Measurements from ENCODE around the gene TNPO1. TPM values are rescaled to one million over a fixed set of nuclear protein-coding genes. Genes with fewer than 3 reads are reported as not detected.
"Not testable (repeated sequence)": the region's sequence is repeated elsewhere in the genome, so short reads cannot be mapped to it uniquely, and the experiment has no call there.

Gene TNPO1
- total RNA-seq, 1 donor, result 256 TPM

DNA sequence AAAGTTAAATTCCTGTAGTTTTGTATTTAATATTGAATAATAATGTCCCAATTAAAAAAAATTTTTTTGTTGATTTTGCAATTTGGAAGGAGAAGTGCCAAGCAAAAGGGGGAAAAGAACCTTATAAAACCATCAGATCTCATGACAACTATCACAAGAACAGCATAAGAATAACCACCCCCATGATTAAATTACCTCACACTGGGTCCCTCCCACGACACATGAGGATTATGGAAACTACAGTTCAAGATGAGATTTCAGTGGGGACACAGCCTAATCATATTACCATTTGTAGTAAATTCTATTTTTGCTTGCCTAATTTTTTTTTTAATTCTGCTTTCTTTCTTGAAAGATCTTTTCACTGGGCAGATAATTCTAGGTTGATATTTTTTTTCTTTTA lies 106.0 kb downstream of the TNPO1 start:
- H3K36me3 ChIP-seq (ENCODE audit: insufficient read depth, low read length), result no peaks in the 10 kb centered on the region
- no peak overlapping the region for H3K27ac ChIP-seq (ENCODE audit: low read depth, low read length)
- DNase-seq (ENCODE audit: insufficient read length, low spot score, missing footprints), result no peak
- no peaks in the 10 kb centered on the region for H4K20me1 ChIP-seq (ENCODE audit: insufficient read depth, low read length)
- H3K9me3 ChIP-seq (ENCODE audit: low read depth, low read length), result no peaks in the 10 kb centered on the region
- H3K4me3 ChIP-seq (ENCODE audit: insufficient read depth, low read length), result no peak overlapping the region
- H3K4me2 ChIP-seq (ENCODE audit: insufficient read depth, low read length), result no peak overlapping the region
- no peaks in the 10 kb centered on the region for H3K27me3 ChIP-seq (ENCODE audit: insufficient read depth, low read length)
- TF ChIP-seq, protein P1, sequence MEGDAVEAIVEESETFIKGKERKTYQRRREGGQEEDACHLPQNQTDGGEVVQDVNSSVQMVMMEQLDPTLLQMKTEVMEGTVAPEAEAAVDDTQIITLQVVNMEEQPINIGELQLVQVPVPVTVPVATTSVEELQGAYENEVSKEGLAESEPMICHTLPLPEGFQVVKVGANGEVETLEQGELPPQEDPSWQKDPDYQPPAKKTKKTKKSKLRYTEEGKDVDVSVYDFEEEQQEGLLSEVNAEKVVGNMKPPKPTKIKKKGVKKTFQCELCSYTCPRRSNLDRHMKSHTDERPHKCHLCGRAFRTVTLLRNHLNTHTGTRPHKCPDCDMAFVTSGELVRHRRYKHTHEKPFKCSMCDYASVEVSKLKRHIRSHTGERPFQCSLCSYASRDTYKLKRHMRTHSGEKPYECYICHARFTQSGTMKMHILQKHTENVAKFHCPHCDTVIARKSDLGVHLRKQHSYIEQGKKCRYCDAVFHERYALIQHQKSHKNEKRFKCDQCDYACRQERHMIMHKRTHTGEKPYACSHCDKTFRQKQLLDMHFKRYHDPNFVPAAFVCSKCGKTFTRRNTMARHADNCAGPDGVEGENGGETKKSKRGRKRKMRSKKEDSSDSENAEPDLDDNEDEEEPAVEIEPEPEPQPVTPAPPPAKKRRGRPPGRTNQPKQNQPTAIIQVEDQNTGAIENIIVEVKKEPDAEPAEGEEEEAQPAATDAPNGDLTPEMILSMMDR (IDR thresholded peaks at IDR 0.05; ENCODE audit: extremely low read depth, low read depth, low read length), result no peak
- H3K4me1 ChIP-seq (ENCODE audit: insufficient read depth, low read length), result no peaks in the 10 kb centered on the region
- no peak overlapping the region for H2AFZ ChIP-seq (ENCODE audit: low read length)
- no peaks in the 10 kb centered on the region for H3K79me2 ChIP-seq (ENCODE audit: insufficient read depth, low read length)

DNA sequence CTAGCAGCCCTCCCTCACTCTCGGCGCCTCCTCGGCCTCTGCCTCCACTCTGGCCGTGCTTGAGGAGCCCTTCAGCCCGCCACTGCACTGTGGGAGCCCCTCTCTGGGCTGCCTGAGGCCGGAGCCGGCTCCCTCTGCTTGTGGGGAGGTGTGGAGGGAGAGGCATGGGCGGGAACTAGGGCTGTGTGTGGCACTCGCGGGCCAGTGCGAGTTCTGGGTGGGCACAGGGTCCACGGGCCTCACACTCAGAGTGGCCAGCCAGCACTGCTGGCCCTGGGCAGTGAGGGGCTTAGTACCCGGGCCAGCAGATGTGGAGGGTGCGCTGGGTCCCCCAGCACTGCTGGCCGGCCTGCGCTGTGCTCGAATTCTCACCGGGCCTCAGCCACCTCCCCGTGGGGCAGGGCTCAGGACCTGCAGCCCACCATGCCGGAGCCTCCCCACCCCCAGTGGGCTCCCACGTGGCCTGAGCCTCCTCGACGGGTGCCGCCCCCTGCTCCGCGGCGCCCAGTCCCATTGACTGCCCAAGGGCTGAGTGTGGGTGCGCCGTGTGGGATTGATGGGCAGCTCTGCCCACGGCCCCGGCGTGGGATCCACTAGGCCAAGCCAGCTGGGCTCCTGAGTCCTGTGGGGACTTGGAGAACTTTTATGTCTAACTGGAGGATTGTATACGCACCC lies 109.0 kb downstream of the TNPO1 start:
- TF ChIP-seq, protein P1 (IDR thresholded peaks at IDR 0.05; ENCODE audit: extremely low read depth, low read depth, low read length), result no peak
- no peak for DNase-seq (ENCODE audit: insufficient read length, low spot score, missing footprints)
- H3K4me1 ChIP-seq (ENCODE audit: insufficient read depth, low read length), result no peaks in the 10 kb centered on the region
- no peaks in the 10 kb centered on the region for H3K9me3 ChIP-seq (ENCODE audit: low read depth, low read length)
- H3K4me2 ChIP-seq (ENCODE audit: insufficient read depth, low read length), result no peak overlapping the region
- H3K36me3 ChIP-seq (ENCODE audit: insufficient read depth, low read length), result no peaks in the 10 kb centered on the region
- H2AFZ ChIP-seq (ENCODE audit: low read length), result no peak overlapping the region
- H4K20me1 ChIP-seq (ENCODE audit: insufficient read depth, low read length), result no peaks in the 10 kb centered on the region
- no peak overlapping the region for H3K4me3 ChIP-seq (ENCODE audit: insufficient read depth, low read length)
- H3K79me2 ChIP-seq (ENCODE audit: insufficient read depth, low read length), result no peaks in the 10 kb centered on the region
- H3K27me3 ChIP-seq (ENCODE audit: insufficient read depth, low read length), result no peaks in the 10 kb centered on the region
- H3K27ac ChIP-seq (ENCODE audit: low read depth, low read length), result no peak overlapping the region

DNA sequence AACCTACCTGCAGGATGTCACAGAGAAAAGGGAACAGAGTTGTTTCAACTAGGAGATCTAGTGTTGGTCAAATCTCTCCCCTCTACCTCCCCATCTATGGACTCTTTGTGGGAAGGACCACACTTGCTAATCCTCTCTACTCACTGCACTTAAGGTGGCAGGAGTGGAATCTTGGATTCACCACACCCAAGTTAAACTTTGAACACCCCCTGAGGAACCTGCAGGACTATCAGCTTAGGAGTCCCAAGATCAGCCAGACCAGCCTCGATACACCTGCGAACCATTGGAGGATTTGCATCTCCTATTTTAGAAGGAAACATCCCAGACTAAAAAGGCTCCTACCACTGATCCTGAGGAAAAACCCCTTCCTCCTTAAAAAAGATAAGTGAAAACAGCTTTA lies 116.2 kb downstream of the TNPO1 start:
- H3K4me1 ChIP-seq (ENCODE audit: insufficient read depth, low read length); H3K4me3 ChIP-seq (ENCODE audit: insufficient read depth, low read length); H4K20me1 ChIP-seq (ENCODE audit: insufficient read depth, low read length); H3K27me3 ChIP-seq (ENCODE audit: insufficient read depth, low read length); DNase-seq (ENCODE audit: insufficient read length, low spot score, missing footprints); H3K27ac ChIP-seq (ENCODE audit: low read depth, low read length); H3K36me3 ChIP-seq (ENCODE audit: insufficient read depth, low read length); H3K4me2 ChIP-seq (ENCODE audit: insufficient read depth, low read length); H2AFZ ChIP-seq (ENCODE audit: low read length); H3K79me2 ChIP-seq (ENCODE audit: insufficient read depth, low read length); H3K9me3 ChIP-seq (ENCODE audit: low read depth, low read length): not testable (repeated sequence)

DNA sequence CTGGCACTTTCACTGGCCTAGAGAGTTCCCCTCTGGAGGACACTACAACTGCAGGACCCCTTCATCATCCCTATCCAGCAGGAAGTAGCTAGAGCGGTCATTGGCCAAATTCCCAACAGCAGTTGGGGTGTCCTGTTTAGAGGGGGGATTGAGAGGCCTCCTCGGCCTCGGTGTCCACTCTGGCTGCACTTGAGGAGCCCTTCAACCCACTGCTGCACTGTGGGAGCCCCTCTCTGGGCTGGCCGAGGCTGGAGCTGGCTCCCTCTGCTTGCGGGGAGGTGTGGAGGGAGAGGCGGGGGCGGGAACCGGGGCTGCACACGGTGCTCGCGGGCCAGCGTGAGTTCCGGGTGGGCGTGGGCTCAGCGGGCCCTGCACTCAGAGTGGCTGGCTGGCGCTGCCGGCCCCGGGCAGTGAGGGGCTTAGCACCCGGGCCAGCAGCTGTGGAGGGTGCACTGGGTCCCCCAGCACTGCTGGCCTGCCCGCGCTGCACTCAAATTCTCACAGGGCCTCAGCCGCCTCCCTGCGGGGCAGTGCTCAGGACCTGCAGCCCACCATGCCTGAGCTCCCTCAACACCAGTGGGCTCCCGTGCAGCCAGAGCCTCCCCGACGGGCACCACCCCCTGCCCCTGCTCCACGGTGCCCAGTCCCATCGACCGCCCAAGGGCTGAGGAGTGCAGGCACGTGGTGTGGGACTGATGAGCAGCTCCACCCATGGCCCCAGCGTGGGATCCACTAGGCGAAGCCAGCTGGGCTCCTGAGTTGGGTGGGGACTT lies 118.7 kb downstream of the TNPO1 start:
- not testable (repeated sequence) for H4K20me1 ChIP-seq (ENCODE audit: insufficient read depth, low read length); H3K36me3 ChIP-seq (ENCODE audit: insufficient read depth, low read length); H3K9me3 ChIP-seq (ENCODE audit: low read depth, low read length); H3K4me3 ChIP-seq (ENCODE audit: insufficient read depth, low read length); H3K27me3 ChIP-seq (ENCODE audit: insufficient read depth, low read length); H3K27ac ChIP-seq (ENCODE audit: low read depth, low read length); H3K4me1 ChIP-seq (ENCODE audit: insufficient read depth, low read length); H3K79me2 ChIP-seq (ENCODE audit: insufficient read depth, low read length); H3K4me2 ChIP-seq (ENCODE audit: insufficient read depth, low read length); DNase-seq (ENCODE audit: insufficient read length, low spot score, missing footprints); H2AFZ ChIP-seq (ENCODE audit: low read length)

DNA sequence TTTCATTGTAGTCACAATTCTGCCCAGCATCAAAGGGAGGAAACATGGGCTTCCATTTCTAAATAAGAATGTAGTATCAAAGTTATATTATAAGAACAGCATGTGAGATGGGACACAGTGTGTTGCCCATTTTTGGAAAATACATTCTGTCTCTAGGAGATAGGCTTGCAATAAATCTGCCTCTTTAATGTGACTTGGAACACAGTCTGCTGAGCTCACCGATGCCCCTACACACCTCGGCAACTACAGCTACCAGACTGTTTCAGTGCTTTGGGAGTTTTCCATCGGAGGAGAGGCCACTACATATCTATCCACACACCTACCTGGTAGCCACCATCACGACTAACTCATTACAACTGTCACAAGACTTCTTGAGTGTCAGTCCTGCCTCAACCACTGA lies 120.4 kb downstream of the TNPO1 start:
- TF ChIP-seq, protein P1 (IDR thresholded peaks at IDR 0.05; ENCODE audit: extremely low read depth, low read depth, low read length), result no peak
- Histone ChIP-seq H3K27me3 (ENCODE audit: insufficient read depth, low read length) (no peaks in the 10 kb centered on the region), H4K20me1 (ENCODE audit: insufficient read depth, low read length) (no peaks in the 10 kb centered on the region), H3K79me2 (ENCODE audit: insufficient read depth, low read length) (no peaks in the 10 kb centered on the region), H3K36me3 (ENCODE audit: insufficient read depth, low read length) (no peaks in the 10 kb centered on the region), H3K4me2 (ENCODE audit: insufficient read depth, low read length) (no peak overlapping the region), H3K4me1 (ENCODE audit: insufficient read depth, low read length) (no peaks in the 10 kb centered on the region), H3K27ac (ENCODE audit: low read depth, low read length) (no peak overlapping the region), H3K9me3 (ENCODE audit: low read depth, low read length) (no peaks in the 10 kb centered on the region), H3K4me3 (ENCODE audit: insufficient read depth, low read length) (no peak overlapping the region), H2AFZ (ENCODE audit: low read length) (no peak overlapping the region)
- DNase-seq (ENCODE audit: insufficient read length, low spot score, missing footprints), result no peak
